ENCODE measurements around the gene DUSP19. TPM values are rescaled to one million over a fixed set of nuclear protein-coding genes. Genes with fewer than 3 reads are reported as not detected.

Gene DUSP19
- total and polyA plus RNA-seq, 4 donors: 0.27 to 2.2 (median 0.68) TPM

- Histone ChIP-seq H3K27me3 (ENCODE audit: control insufficient read depth in 4 of 4, insufficient read depth in 4 of 4, low read length in 3 of 4) (no peaks in the 10 kb centered on the region), H3K4me1 (ENCODE audit: control insufficient read depth in 4 of 4, insufficient read depth in 4 of 4, low read length in 3 of 4) (peaks cover 2 to 11% (median 6%) of the 10 kb centered on the region in 4 donors), H3K36me3 (ENCODE audit: control insufficient read depth in 4 of 4, insufficient read depth in 3 of 4, low read depth in 1 of 4, low read length in 3 of 4) (no peaks in the 10 kb centered on the region), H3K9ac (ENCODE audit: low read depth in 1 of 2, low read length in 2 of 2) (peak overlapping the region in 1 of 2 donors; percentile 28), H3K9me3 (ENCODE audit: control insufficient read depth in 4 of 4, low read length in 3 of 4) (no peaks in the 10 kb centered on the region), H3K4me3 (ENCODE audit: low read depth in 1 of 3, low read length in 3 of 3) (no peak overlapping the region), H3K27ac (ENCODE audit: low read depth in 1 of 2, low read length in 2 of 2) (peak overlapping the region in 1 of 2 donors; percentile 14)
- 33% methylated on average over 3 of the region's 3 CpGs for WGBS
- DNase-seq (ENCODE audit: low spot score): no peak
- no peak for TF ChIP-seq SP1 (IDR thresholded peaks at IDR 0.05)
- TF ChIP-seq FOXA1 (IDR thresholded peaks at IDR 0.05): no peak
- no peak for TF ChIP-seq MAX (IDR thresholded peaks at IDR 0.05)
- TF ChIP-seq RXRA (IDR thresholded peaks at IDR 0.05): no peak
- no peak for TF ChIP-seq TAF1 (conservative IDR thresholded peaks at IDR 0.05)
- no peak for TF ChIP-seq FOXA2 (IDR thresholded peaks at IDR 0.05)
Measured at GRCh38 chr2:183057333-183057985, 21.1 kb upstream of the DUSP19 start.

GRCh38 chr2:183059561-183059960 lies 19.0 kb upstream of the DUSP19 start:
- H3K9ac ChIP-seq (ENCODE audit: low read depth in 1 of 2, low read length in 2 of 2): no peak overlapping the region
- H3K27me3 ChIP-seq (ENCODE audit: control insufficient read depth in 4 of 4, insufficient read depth in 4 of 4, low read length in 3 of 4): no peaks in the 10 kb centered on the region
- H3K9me3 ChIP-seq (ENCODE audit: control insufficient read depth in 4 of 4, low read length in 3 of 4): no peaks in the 10 kb centered on the region
- DNase-seq (ENCODE audit: low spot score): no peak
- H3K36me3 ChIP-seq (ENCODE audit: control insufficient read depth in 4 of 4, insufficient read depth in 3 of 4, low read depth in 1 of 4, low read length in 3 of 4): no peaks in the 10 kb centered on the region
- H3K4me1 ChIP-seq (ENCODE audit: control insufficient read depth in 4 of 4, insufficient read depth in 4 of 4, low read length in 3 of 4): peaks cover 2 to 11% (median 6%) of the 10 kb centered on the region in 4 donors
- WGBS: 72% methylated on average over 1 of the region's 1 CpG
- H3K4me3 ChIP-seq (ENCODE audit: low read depth in 1 of 3, low read length in 3 of 3): no peak overlapping the region
- H3K27ac ChIP-seq (ENCODE audit: low read depth in 1 of 2, low read length in 2 of 2): no peak overlapping the region
- no peak for TF ChIP-seq HNF4A (conservative IDR thresholded peaks at IDR 0.05)
- no peak for TF ChIP-seq RAD21 (IDR thresholded peaks at IDR 0.05)
- TF ChIP-seq MAX (IDR thresholded peaks at IDR 0.05): no peak
- no peak for TF ChIP-seq ZBTB33 (IDR thresholded peaks at IDR 0.05)
- no peak for TF ChIP-seq ATF3 (IDR thresholded peaks at IDR 0.05)
- no peak for TF ChIP-seq JUND (IDR thresholded peaks at IDR 0.05)
- TF ChIP-seq SP1 (IDR thresholded peaks at IDR 0.05): no peak
- TF ChIP-seq EGR1 (IDR thresholded peaks at IDR 0.05; ENCODE audit: low read depth in 2 of 2): no peak
- no peak for TF ChIP-seq HNF4G (IDR thresholded peaks at IDR 0.05)
- no peak for TF ChIP-seq NR2F2 (IDR thresholded peaks at IDR 0.05)
- TF ChIP-seq GABPA (IDR thresholded peaks at IDR 0.05 in 1 of 2, conservative IDR thresholded peaks at IDR 0.05 in 1 of 2): no peak
- TF ChIP-seq CTCF (IDR thresholded peaks at IDR 0.05; ENCODE audit: low read depth, low read length, missing input control): no peak
- TF ChIP-seq RXRA (IDR thresholded peaks at IDR 0.05): no peak
- TF ChIP-seq FOXA2 (IDR thresholded peaks at IDR 0.05): no peak
- TF ChIP-seq FOXA1 (IDR thresholded peaks at IDR 0.05): no peak
- no peak for TF ChIP-seq YY1 (IDR thresholded peaks at IDR 0.05)
- no peak for TF ChIP-seq REST (IDR thresholded peaks at IDR 0.05)
- no peak for TF ChIP-seq TAF1 (conservative IDR thresholded peaks at IDR 0.05)

Measured in liver (tissue), 9 donors.